ENCODE data around the gene FAM217A.
"Not testable (repeated sequence)": the region's sequence is repeated elsewhere in the genome, so short reads cannot be mapped to it uniquely, and the experiment has no call there.

Gene FAM217A

GRCh38 chr6:4078691-4079471, at the start of gene FAM217A:
Gene FAM217A, minus strand, starts transcription at chr6:4079137. Its CDS starts 1,723 bp downstream, at chr6:4077414.
- no peak for DNase-seq

- DNase-seq = no peak
These were observed 49.1 kb upstream of the FAM217A start for GRCh38 chr6:4128072-4128471.

- no peak for DNase-seq
These were observed 47.3 kb upstream of the FAM217A start for GRCh38 chr6:4125933-4126864.

GRCh38 chr6:4125500-4125899, 46.6 kb upstream of the FAM217A start:
- DNase-seq = no peak

GRCh38 chr6:4124351-4124750, 45.4 kb upstream of the FAM217A start:
- DNase-seq = no peak

GRCh38 chr6:4115741-4116140, 36.8 kb upstream of the FAM217A start:
- DNase-seq = no peak

- no peak for DNase-seq
These were observed 35.2 kb upstream of the FAM217A start for GRCh38 chr6:4114123-4114522.

GRCh38 chr6:4113649-4114048, 34.7 kb upstream of the FAM217A start:
- DNase-seq = no peak

GRCh38 chr6:4112366-4112765, 33.4 kb upstream of the FAM217A start:
- DNase-seq = no peak

- DNase-seq = not testable (repeated sequence)
These were observed 30.5 kb upstream of the FAM217A start for GRCh38 chr6:4109363-4109815.

GRCh38 chr6:4108561-4109093, 29.7 kb upstream of the FAM217A start:
- DNase-seq = no peak

GRCh38 chr6:4107873-4108272, 28.9 kb upstream of the FAM217A start:
- no peak for DNase-seq

GRCh38 chr6:4105980-4106536, 27.1 kb upstream of the FAM217A start:
- no peak for DNase-seq

GRCh38 chr6:4103929-4104328, 25.0 kb upstream of the FAM217A start:
- DNase-seq = no peak

- DNase-seq = no peak
These were observed 23.8 kb upstream of the FAM217A start for GRCh38 chr6:4102687-4103244.

- DNase-seq = no peak
These were observed 22.4 kb upstream of the FAM217A start for GRCh38 chr6:4101298-4101697.

GRCh38 chr6:4100655-4101054, 21.7 kb upstream of the FAM217A start:
- no peak for DNase-seq

- no peak for DNase-seq
These were observed 14.4 kb upstream of the FAM217A start for GRCh38 chr6:4093288-4093687.

GRCh38 chr6:4091941-4092340, 13.0 kb upstream of the FAM217A start:
- no peak for DNase-seq

GRCh38 chr6:4090043-4090442, 11.1 kb upstream of the FAM217A start:
- not testable (repeated sequence) for DNase-seq

- DNase-seq = no peak
These were observed 9.8 kb upstream of the FAM217A start for GRCh38 chr6:4088704-4089103.

- no peak for DNase-seq
These were observed 6.4 kb upstream of the FAM217A start for GRCh38 chr6:4085332-4085700.
